GM19467 (cell line): ENCODE data around the gene CRISPLD2.
"Not testable (repeated sequence)": the region's sequence is repeated elsewhere in the genome, so short reads cannot be mapped to it uniquely, and the experiment has no call there.

Experiments
- ATAC-seq: cut with Tn5 transposase; IDR thresholded peaks from one replicate; pipeline ENCODE4 v1.9.1; 2021; ENCODE audit warnings: mild to moderate bottlenecking, moderate library complexity; ENCODE audit not compliant: unreplicated experiment

Gene CRISPLD2

DNA sequence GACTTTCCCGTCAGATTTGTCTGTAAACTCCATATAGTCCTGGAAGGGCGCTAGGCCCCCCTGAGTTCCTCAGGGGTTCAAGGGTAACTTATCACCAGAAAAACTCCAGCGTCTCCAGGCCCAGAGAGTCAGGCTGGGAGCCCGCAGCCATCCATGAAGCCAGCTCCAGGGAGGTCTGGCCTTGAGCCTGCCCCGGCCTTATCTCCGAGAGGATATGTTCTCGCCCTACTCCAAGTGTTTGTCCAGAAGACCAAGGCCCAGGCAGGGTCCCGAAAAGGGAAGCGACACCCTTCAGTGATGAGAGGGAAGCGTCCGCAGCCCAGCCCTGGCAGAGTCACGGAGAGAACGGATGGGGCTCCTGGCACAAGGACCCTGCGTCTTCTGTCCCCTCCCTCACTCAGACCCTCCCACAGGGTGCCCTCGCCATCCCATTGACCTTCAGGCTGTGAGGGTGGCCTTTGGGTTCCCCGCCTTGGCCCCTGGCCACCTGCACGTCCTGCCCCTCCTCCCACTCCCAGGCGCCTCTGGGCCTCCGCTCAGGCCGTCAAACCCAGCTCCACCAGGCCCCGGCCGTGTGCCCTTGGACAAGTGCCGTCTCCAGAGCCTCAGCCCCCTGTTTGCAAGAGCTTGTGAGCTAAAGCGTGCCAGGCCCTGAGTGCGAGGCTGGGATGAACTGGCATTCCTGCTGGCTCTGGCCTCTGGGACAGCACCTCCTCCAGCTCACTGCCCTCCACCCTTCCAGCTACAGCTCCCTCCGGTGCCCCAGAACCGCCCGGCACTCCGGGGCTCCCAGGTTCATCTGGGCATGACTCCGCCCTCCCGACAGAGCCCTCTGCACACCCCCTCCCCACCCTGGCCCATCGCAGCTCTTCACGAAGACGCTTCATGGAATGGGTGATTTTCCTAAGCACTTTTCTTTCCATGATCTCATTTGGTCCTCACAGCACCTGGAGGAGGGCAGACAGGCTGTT lies 108.1 kb downstream of the CRISPLD2 start:
- no peak for ATAC-seq

DNA sequence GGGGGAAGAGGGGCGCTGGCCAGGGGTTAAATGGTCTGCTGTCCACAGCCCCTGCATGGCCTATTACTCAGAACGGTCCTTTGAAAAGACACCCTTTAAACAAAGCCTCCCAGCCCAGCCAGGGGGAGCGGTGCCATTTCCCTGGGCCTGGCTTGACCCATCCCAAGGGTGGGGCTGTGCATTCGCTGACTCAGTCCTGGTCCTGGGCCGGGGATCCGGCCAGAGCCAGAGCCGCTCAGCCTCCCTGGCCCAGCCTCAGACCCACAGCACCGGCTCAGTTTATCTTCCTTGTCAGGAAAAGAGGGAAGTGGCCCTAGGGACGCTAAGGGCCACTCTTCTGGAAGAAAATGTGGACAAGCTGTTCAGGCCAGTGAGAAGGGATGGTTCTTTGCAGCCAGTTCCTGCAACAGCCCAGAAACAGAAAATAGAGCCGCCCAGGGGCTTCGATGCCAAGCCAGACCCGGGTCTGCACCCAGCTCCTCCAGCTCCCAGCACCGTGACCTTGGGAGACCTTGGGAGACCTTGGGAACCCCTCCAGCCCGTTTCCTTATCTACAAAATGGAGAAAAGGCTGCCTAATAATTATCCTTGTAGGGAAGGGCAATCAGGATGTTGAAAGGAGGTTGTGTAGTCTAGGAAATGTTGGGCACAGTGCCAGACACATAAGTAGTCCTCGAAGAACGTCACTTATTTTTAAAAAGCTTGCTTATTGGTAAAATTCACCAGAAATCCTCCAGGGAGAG lies 109.1 kb downstream of the CRISPLD2 start:
- no peak for ATAC-seq

DNA sequence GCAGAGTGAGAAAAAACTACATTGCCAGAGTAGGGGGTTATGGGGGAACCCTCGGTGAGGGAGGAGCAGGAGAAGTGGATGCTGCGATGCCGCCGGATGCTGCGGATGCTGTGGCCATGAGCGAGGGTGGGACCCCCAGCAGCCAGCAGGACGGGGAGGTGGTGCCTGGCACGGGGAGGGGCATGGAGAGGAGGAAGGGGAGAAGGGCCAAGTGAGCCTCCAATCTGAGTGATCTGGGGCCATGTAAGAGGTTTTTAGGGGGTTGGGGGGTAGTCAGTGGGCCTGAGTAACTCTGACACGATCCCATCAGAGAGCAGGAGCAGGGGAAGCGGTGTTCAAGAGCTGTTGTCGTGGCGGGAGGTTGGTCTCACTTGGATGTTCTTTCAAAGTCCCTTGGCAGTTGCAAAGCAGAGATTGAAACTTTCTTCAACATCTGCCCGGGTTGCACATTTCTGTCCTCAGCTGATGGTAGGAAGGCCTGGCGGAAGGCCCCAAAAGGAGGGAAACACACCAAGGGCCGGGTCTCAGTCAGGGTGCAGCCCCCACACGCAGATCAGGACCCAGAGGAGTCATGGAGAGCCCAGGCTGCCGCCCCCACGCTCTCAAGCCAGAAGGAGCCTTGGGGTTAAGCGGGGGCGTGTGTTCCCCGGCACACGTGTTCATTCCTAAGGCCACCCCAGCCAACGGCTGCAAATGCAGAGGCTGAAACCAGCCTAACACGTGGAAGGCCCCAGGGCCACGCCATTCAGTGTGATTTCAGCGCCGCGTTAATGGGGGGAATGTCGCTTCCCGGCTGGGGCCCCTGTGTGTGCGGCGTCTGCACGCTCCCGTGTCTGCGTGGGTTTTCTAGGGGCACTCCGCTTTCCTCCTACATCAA lies 109.9 kb downstream of the CRISPLD2 start:
- no peak for ATAC-seq

DNA sequence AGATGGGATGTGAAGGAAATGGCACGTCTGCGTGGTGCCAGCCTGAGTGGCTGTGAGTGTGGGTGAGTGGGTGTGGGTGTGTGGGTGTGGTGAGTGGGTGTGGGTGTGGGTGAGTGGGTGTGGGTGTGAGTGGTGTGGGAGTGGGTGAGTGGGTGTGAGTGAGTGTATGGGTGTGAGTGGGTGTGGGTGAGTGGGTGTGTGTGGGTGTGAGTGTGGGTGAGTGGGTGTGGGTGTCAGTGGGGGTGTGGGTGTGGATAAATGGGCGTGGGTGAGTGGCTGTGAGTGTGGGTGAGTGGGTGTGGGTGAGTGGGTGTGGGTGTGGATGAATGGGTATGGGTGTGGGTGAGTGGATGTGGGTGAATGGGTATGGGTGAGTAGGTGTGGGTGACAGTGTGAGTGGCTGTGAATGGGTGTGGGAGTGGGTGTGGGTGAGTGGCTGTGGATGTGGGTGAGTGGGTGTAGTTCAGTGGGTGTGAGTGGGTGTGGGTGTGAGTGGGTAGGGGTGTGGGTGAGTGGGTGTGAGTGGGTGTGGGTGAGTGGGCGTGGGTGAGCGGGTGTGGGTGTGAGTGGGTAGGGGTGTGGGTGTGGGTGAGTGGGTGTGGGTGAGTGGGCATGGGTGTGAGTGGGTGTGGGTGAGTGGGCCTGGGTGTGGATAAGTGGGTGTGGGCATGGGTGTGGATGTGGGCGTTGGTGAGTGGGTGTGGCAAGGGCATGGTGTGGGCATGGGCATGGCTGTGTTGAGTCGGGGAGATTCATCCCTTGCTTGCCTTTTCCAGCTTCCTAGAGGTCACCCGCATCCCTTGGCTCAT lies 110.7 kb downstream of the CRISPLD2 start:
- no peak for ATAC-seq

DNA sequence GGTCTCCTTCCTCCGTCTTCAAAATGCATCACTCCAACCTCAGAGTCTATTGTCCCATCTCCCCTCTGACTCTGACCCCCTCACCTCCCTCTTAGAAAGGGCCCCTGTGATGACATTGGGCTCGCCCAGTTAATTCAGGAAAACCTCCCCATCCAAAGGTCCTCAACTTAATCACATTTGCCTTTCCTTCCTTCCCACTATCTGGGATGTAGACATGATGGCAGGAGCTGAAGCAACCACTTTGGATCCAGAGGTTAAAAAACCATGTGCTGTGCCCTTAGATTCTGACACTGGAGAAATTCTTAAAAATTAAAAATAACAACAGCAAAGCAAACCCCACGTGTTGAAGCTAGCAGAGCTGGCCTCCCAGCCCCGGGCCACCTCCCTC lies 111.3 kb downstream of the CRISPLD2 start:
- no peak for ATAC-seq

DNA sequence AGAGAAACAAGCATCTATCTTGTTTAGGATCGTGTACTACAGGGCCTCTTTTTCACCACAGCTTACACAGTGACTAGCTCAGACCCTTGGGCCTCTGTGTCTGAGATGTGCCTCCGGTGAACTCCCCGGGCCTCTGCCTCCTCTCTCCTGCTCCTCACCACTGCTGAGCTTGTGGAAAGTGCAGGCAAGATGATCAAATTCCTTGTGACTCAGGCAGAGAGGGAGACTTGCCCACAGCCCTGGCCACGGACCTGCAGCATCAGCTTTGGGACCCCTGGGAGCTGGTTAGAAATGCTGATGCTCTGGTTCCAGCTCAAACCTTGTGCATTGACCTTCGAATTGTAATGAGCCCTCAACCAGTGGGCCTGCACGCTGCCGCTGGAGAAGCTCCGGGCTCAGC lies 111.7 kb downstream of the CRISPLD2 start:
- ATAC-seq, result no peak

DNA sequence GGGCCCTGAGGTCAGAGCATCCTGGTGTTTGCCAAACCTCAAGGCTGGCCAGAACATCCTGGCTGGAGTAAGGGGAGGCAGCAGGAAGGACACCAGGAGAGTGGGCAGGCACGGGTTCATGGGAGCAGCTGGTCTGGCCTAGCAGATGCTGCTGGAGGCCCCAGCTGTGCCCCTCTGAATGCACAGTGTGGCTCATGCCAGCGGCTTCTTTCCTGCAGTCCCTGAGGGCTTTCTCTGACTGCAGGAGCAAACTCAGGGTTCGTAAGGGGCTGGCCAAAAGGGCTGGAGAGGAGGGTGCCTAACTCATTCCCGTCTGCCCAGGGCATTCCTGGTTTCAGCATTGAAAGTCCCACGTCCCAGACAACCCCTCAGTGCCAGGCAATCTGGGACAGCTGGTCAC lies 112.9 kb downstream of the CRISPLD2 start:
- ATAC-seq, result no peak

DNA sequence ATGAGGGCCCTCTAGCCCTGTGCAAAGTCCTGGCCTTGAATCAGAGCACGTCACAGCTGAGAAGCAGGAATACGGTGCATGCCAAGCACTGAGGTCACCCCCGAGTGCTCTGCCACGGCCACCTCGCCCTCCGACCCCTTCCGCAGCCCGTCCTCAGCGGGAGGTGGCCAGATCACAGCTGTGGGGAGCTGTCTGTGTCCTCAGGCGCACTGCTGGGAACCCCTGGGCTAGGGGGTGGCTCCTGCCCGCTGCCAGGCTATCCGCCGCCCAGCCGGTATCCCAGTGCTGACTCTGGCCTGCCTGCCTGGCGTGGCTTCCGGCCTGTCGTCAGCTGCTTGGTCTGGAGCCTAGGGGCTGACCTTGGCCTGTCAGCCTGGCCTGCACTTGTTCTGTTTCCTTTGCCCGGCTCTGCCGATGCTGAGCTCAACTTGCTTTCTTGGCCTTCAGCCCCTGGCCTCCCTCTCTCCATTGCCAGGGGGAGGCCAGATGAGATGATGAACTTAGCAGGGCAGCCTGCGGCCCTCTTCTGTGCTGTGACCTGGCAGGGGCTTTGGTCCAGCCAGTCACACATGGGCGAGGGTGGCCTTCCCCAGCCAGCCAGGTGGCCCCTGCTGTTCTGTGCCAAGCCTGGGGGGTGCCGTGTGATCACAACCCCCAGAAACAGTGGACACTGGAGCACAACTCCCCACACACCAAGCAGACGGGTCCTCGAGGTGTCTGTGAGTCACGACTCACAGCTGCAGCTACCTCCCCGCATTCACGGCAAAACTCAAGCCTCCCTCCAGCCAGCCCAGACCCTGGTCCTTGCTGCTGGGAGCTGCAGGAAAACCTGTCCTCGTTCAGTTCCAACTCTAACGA lies 114.2 kb downstream of the CRISPLD2 start:
- ATAC-seq, result no peak

DNA sequence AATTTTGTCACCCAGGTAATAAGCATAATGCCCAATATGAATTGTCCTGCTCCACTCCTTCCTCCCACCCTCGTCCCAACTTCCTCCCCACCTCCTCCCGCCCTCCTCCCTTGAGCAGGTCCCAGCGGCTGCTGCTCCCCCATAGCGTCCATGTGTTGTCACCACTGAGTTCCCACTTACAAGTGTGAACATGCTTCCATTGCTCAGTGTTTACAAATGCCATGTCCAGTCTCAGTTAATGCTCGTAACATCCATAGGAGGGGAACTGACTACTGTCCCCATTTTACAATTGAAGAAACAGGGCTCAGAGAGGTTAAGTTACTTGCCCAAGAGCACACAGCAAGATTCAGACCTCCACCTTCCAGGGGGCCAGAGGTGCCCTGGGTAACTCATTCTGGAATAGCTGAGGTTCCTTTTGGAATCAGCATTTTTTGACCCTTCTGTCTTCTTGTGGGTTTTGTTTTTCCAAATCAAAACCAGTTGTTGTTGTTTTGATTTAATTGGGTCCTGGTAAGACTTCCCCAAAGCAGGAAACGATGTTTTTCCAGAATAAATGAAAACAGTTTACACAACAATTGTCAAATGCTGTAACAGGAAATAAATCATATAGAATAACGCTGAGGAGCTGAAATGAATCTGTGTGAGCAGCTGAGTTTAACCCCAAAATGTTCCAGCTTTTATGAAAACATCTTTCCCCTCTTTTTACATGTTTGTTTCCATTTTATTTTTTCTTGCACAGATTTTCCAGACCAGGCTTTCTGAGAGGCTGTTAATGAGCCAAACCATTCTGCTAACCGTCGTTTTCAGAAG lies 117.6 kb downstream of the CRISPLD2 start:
- ATAC-seq, result no peak

DNA sequence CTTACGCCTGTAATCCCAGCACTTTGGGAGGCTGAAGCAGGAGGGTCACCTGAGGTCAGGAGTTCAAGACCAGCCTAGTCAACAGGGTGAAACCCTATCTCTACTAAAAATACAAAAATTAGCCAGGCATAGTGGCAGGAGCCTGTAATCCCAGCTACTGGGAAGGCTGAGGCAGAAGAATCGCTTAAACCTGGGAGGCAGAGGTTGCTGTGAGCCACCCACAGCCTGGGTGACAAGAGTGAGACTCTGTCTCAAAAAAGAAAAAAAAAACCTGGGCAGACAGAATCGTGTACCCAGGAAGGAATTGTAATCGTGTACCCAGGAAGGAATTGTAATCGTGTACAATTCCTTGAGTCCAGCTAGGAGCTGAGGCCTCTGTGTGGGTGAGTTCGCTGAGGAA lies 118.8 kb downstream of the CRISPLD2 start:
- not testable (repeated sequence) for ATAC-seq

DNA sequence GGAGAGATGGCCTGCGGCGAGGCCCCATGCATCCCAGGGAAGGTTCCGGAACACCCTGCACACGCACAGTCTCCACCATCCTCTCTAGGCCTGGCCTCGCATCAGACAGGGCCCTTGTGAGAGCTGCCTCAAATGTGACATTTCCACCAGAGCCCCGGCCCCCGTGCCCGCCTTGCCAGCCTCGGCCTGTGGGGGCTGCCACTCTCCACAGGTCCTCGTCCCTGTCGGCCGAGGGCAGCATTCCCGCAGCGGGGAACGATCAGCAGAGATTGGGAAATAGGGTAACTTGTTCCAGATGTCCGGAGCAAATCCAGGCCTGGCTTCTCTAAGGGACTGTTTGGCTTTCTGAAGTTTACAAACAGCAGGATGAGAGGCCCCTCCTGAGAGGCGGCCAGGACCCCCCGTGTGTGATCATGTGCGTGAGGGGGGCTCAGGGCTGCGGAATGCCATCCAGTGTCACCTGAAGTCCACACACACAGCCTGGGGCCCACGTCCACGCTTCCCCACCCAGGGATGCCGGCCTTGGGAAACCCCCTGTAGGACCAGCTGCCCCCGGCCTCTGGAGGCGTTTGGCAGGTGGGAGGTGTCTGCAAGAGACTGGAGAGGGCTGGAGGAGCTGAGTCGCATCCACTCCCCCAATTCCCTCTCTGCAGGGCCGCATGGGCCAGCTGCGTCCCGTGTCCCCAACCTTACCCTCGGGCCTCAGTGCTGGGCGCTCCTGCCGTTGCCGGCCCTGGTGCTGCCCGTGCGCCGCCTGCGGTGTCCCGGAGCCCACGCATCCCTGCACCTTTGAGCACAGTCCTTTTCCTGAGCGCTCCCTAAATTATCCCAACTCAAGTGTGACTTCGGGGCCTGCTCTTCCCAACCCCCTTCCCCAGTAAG lies 121.1 kb downstream of the CRISPLD2 start:
- no peak for ATAC-seq

DNA sequence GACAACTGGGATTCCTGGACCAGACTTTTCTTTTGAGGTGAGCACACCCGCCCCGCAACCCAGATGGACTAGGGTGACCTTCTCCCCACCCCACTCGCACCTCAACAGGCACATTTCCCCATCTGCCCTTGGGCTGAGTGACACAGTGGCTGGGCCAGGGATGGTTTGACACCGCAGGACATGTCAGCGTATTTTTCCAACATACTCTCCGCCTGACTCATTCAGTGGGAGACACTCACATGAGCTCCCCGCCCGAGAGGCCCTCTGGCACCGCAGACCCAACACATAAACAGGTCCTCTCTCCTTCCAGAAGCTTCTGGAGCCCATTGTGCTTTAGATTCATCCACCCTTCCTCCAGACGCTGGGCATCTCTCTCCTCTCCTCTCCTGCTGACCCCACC lies 122.1 kb downstream of the CRISPLD2 start:
- ATAC-seq, result no peak

DNA sequence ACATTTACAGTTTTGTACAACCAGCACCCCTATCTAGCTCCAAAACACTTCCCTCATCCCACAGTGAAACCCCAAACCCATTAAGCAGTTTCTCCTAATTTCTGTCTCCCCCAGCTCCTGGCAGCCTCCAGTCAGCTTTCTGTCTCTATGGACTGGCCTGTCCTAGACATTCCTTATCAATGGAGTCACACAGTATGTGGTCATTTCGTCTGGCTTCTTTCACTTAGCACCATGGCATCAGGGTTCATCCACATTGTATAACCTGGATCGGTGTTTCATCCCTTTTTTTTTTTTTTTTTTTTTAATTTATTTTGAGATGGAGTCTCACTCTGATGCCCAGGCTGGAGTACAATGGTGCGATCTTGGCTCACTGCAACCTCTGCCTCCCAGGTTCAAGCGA lies 123.0 kb downstream of the CRISPLD2 start:
- ATAC-seq, result no peak

DNA sequence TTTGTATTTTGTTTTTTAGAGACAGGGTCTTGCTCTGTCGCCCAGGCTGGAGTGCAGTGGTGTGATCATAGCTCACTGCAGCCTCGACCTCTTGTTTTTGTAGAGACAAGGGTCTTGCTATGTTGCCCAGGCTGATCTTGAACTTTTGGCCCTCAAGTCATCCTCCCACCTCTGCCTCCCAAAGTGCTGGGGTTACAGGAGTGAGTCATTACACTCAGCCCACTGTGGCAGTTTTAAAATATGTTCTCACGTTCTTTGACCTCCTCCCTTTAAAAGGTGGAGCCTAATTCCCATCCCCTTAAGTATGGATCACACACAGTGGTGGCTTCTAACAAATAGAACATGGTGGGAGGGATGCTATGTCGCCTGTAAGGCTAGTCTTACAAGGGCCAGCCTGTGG lies 123.8 kb downstream of the CRISPLD2 start:
- no peak for ATAC-seq

DNA sequence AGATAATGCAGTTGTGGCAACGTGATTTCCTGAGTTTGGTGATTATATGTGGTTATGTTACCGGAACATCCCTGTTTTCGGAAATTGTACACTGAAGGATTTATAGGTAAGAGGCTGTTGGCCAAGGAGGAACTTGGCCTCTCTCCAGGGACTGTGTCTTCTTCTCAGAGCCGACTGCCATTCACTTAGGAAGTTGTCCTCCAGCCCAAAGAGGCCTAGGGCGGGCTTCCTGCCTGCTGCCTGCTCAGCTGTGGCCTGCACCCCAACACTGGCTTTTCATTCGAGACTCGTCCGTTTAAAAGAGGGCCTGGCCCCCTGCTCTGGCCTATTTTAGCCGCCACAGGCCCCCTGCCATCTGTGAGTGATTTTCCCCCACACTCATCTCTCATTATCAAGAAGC lies 127.2 kb downstream of the CRISPLD2 start:
- ATAC-seq, result no peak

DNA sequence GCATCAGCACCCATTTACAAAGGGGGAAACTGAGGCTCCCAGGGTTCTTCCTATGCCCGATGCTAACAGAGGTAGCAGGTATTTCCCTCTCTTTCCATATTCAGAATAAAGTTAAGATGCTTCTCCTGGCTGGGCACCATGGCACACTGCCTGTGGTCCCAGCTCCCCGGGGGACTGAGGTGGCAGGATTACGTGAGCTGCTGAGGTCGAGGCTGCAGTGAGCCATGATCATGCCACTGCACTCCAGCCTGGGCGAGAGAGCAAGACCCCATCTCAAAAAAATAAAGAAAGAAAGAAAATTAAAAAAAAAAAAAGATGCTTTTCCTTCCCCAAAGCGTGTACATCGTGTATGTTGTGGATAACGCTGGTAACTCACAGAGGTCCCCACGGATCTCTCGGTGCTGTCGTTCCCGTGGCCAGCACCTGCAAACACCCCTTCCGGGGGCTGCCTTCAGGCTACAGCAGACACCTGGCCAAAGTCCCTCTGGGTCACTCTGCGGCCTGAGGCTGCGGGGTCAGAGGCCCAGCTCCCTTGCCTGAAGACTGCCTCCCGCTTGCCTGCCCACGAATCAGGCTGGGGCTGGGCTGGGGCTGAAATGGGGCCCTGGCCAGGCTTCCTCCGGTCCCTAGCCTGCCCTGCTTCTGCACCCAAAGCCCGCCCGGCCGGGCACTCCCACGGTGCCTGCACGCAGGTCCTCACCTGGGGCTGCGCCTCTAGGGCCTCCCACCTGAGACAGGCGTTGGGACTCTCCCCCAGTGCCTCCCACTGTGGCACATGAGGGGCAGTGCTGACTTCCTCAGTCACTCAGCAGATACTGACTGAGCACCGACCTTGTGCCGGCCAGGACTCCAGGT lies 128.4 kb downstream of the CRISPLD2 start:
- no peak for ATAC-seq
